Erythroblast (primary cell): ENCODE data around the gene MFN1.

Experiments used
- GATA1 ChIP-seq: IDR thresholded peaks from 2 replicates; pipeline ENCODE4 v1.6.1; 2011; ENCODE audit warnings: low read depth, mild to moderate bottlenecking, control low read depth, low read length, moderate library complexity
- POLR2A ChIP-seq: IDR thresholded peaks from 2 replicates; pipeline ENCODE4 v1.6.1; 2011; ENCODE audit warnings: mild to moderate bottlenecking, low read length

GRCh38 chr3:179321668-179322285 is 25.7 kb upstream of the MFN1 start:
- TF ChIP-seq POLR2A, result no peak
- no peak for TF ChIP-seq GATA1
